Left lobe of liver (tissue), 2 donors: ENCODE results near the gene KCNH2. TPM values are rescaled to one million over a fixed set of nuclear protein-coding genes. Genes with fewer than 3 reads are reported as not detected.

Experiments
- ATAC-seq: fragments of 200-7000 bp; cut with Tn5 transposase; one replicate; pipeline ENCODE4 v1.9.1; 2020; ENCODE audit warnings: mild to moderate bottlenecking, moderate library complexity
- DNase-seq: peaks from one replicate; pipeline ENCODE4 v3.0.0-alpha.2; 2020; ENCODE audit warnings: low spot score
- total RNA-seq: library from RNA; stranded (reverse); gene quantifications from one replicate; pipeline ENCODE4 v1.2.1, GENCODE V29; 2021
- donor health status: DM: no; HTN: no; CAD: no; lungs with moderate emphysema.
- donor health status: DM: no; HTN: yes; CAD: no.

The KCNH2 gene
- total RNA-seq, 1 donor from 2014 or later = 0.28 TPM

- DNase-seq = no peak
- ATAC-seq = no peak
These were observed 27.0 kb downstream of the KCNH2 start for GRCh38 chr7:150951181-150951520.

DNA sequence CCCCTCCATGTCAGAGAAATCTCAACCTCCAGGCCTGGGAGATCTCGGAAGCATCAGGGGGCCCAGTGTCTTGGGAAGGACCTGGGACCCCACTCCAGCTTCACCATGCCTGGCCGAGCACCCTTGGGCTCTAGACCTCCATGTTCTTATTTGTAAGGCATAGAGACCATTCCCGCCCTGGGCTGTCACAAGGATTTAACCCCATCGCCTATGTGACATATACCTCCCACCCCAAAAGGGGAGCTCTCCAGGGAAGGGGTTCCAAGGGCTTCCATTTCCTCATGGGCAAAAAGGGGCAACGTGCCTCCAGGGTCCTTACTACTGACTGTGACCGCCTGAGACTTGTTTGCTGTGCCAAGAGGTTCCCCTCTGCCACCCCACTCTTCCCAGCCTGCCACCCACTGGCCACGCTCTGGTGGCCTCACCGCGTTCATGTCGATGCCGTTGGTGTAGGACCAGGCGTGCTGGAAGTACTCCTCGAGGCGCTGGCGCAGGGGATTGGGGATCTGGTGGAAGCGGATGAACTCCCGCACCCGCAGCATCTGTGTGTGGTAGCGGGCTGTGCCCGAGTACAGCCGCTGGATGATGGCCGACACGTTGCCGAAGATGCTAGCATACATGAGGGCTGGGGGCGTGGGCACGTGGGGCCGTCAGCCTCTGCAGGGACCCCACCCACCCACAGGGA lies 27.5 kb downstream of the KCNH2 start:
- DNase-seq = no peak
- ATAC-seq = no peak

DNA sequence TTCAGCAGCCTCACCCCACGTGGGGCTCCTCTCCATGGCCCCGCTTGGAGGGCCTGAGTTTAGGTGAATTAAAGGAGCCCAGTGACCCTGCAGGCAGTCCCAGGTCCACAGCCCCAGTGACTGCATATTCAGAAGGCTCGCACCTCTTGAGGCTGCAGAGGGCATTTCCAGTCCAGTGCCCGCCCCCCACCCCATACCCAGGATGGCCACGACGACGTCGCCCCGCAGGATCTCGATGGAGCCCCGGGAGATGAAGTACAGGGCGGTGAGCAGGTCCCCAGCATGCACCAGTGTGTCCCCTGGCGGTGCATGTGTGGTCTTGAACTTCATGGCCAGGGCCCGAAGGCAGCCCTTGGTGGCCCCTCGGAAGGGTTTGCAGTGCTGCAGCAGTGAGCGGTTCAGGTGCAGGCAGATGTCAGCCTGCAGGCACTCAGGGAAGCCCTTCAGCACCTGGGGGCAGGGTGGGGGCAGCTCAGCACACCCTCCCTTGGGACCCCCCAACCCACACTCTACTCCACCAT lies 28.1 kb downstream of the KCNH2 start:
- no peak for DNase-seq
- ATAC-seq = no peak

GRCh38 chr7:150949564-150949963 lies 28.6 kb downstream of the KCNH2 start:
- no peak for DNase-seq
- no peak for ATAC-seq

GRCh38 chr7:150948791-150949251 lies 29.3 kb downstream of the KCNH2 start:
- ATAC-seq = no peak
- DNase-seq = no peak

DNA sequence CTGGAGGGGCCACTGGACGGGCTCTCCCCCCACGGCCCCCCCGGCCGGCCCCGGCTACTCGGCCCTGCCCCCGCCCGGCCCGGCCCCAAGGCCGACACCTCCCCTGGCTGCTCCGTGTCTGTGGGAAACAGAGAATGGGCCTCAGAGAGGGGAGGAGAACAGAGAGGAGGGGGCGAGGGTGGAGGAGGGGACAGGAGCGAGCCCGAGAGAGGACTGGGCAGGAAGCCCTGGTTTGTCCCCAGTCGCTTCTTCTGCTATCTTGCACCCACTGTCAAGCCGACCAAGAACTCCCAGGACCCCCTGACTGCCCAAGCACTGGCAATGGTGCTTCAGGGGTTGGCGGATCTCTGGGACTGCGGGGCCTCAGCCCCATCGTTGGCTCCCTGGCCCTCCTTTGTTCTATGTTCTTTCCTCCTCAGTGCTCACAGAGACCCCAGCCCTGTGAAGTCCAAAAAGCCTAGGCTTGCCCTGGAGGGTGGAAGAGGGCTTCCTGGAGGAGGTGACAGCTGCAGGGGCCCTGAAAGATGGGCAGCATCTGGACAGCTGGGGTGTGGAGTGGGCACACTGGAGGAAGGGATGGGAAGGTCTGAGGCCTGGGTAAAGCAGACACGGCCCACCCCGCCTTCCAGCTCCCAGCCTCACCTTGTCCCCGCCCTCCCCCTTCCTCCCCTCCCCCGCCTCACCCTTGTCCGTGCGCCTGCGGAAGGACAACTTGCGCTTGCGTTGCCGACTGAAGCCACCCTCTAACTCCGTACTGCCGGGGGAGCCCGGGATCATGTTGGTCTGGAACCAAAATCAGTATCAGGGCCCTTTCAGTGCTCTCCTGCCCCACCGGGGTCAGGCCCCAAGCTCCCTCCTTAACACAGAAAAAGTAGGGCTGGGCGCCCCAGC lies 30.1 kb downstream of the KCNH2 start:
- DNase-seq (no peak), ATAC-seq (no peak)

- no peak for DNase-seq
These were observed 30.8 kb downstream of the KCNH2 start for GRCh38 chr7:150947241-150947745.

GRCh38 chr7:150946421-150947240 lies 31.5 kb downstream of the KCNH2 start:
- ATAC-seq (no peak), DNase-seq (no peak)

More at GRCh38 chr7:150947241-150947745, 30.8 kb downstream of the KCNH2 start:
- no peak for ATAC-seq

- no peak for DNase-seq
- no peak for ATAC-seq
These were observed 32.2 kb downstream of the KCNH2 start for GRCh38 chr7:150945853-150946420.

DNA sequence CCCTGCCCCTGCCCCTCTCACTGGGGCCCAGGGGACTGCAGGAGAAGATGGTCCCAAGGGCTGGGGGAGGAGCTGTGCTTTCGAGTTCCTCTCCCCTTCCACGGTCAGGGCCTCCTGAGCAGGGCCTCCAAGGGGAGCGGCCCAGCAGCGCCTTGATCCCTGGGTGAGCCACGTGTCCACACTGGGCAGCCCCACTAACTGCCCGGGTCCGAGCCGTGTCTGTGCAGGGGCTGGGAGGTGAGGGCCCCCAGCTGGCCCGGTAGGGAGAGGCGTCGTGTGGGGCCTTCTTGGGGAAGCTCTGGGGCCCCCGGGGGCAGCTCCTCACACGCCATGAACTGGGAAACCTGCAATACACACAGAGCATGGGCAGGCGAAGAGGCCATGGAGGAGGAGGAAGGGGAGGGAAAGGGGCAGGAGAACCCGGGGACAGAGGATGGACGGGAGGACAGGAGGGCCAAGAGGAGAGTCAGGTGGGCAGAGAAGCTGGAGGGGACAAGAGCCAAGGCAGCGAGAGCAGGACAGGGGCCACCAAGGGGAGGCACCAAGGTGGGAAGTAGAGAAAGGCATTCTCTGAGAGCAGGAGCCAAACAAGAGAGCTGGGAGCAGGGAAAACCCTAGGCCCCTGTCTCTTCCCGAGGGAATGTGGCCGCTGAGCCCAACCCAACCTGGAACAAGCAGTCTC lies 32.8 kb downstream of the KCNH2 start:
- DNase-seq (no peak), ATAC-seq (no peak)

GRCh38 chr7:150944066-150945042 lies 33.8 kb downstream of the KCNH2 start:
- ATAC-seq = no peak
- no peak for DNase-seq

DNA sequence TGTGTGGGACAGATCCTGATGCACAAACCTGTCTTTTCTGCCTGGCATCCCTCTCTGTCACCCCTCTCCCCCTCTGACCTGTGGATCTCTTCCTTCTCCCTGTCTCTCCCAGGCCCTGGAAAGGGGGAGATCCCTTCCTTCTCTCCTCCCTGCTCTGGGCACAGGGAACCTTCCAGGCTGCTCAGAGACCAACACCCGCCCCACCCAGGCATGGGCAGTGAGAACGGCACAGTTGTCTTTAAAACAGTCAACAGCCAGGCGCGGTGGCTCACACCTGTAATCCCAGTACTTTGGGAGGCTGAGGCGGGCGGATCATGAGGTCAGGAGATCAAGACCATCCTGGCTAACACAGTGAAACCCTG lies 34.7 kb downstream of the KCNH2 start:
- no peak for ATAC-seq
- DNase-seq = no peak

DNA sequence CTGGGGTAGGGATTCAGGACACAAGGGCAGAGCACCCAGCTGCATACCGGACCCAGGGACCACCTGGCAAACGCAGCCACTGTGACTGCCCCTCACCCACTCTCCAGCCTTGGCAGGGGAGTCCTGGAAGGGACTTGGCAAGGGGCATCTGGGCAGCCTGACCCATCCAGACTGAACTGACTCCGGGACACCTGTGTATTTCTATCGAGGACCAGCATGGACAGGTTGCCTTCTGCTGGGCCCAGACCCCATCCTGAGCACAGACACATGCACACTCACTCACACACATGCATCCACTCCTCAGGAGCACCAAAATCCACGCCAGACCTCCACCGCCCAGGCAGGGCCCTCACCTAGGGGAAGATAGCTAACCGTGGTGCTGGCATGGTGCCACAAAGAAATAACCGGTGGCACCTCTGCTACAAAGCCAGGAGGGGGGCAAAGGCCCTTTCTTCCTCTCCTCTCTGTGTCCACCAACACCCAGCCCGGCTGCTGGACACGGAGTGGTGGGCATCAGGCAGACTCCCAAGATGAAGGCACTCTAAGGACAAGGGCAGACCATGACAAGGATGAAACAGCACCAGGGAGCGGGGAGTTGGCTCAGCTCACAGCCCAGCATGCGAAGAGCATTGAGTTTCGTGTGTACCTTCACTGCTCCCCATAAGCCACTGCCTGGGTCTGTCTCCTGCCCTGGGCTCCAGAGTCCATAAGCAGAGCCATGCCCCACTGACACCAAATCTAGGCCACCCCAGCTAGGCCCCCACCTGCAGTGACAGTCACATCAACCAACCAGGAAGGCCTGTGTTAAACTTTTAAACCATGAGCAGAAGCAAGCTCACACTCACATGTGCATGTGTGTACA lies 35.3 kb downstream of the KCNH2 start:
- no peak for ATAC-seq
- DNase-seq = no peak

DNA sequence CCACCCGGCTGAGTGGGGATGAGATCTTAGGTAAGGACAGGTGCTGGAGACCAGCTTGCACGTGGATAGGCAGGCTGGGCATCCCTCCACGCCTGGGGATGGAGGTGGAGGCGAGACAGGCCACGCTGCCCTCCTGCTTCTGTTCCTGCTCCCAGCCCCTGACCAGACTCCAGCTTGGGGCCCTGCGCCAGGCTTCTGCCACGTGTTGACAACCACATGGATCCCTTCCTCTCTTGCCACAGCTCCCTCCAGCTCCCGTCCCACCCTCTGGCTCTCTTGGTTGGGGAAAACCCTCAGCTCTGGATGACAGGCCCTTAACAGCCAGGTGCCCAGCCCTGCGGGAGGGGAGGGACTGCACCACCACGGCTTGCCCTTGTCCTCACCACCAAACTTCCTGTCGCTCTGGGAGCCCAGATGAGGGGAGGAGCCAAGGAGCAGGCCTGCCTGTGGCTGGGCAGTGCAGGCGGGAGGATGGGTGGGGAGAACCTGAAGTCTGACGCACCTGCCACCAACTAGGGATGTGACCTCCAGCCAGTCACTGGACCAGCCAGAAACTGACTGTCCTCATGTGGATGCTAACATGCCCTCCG lies 36.0 kb downstream of the KCNH2 start:
- ATAC-seq (no peak), DNase-seq (no peak)

DNA sequence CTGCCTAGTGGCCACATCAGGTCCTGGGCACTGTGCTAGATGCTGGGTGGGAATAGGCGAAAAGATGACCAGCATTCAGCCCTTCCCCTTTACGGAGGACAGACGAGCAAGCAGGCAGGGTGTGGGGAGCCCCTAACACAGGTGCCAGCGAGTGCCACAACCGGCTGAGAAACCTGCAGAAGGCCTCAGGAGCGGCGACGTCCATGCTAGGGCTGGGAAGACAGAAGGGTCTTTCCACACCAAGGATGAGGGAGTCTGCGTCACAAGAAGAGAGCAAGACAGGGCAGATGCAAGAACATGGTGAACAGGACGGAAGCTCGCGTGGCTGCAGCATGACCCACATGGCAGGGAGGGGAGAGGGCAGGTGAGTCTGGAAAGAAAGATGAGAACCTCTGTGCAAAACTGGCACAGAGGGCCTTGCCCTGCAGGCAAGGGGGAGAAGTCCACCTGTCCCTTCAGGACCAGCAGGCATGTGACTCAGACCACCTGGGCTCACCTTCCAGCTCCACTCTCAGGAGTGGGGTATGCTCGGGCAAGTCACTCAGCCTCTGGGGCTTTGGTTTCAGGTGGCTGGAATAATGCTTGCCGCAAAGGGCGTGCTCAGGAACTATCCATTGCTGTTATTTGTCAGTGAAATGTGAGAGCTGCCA lies 36.6 kb downstream of the KCNH2 start:
- ATAC-seq = no peak
- no peak for DNase-seq

DNA sequence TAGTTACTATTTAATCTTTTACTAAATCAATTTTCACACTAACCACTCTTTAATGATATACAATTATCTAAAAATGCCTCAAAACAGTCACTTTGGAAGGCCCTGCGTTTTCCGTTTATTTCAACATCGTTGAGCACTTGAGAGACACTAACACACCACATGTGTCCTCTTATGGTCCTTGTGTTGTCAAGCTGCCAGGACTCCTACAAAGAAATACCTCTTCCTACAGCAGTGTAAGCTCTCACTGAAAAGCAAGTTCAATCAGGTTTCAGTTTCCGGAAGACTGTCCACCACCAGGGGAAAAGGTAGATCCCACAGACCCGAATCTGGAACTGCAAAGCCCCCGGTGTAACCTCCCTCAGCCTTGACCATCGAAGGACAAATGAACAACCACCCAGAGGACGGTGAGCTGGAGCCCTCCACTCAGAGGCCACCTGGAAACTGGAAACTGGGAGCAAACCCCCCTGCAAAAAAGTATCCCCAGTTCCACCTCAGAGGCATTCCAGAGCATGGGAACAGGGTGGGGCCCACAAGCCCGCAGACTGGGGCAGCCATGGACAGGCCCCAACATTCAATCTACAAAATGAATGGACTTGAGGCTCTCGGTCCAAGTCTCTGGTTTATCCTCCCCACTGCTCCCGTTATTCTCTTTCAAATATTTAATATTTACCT lies 37.6 kb downstream of the KCNH2 start:
- no peak for ATAC-seq
- no peak for DNase-seq
